Femur (tissue), 1 donor: ENCODE measurements around the gene IFNGR2.
A peak's percentile ranks its signal among the peaks of the same experiment; 100 is the strongest.
"Not testable (repeated sequence)": the region's sequence is repeated elsewhere in the genome, so short reads cannot be mapped to it uniquely, and the experiment has no call there.

Experiments used
- DNase-seq: peaks from one replicate; pipeline ENCODE4 v3.0.0-alpha.2; 2017

IFNGR2 gene

DNA sequence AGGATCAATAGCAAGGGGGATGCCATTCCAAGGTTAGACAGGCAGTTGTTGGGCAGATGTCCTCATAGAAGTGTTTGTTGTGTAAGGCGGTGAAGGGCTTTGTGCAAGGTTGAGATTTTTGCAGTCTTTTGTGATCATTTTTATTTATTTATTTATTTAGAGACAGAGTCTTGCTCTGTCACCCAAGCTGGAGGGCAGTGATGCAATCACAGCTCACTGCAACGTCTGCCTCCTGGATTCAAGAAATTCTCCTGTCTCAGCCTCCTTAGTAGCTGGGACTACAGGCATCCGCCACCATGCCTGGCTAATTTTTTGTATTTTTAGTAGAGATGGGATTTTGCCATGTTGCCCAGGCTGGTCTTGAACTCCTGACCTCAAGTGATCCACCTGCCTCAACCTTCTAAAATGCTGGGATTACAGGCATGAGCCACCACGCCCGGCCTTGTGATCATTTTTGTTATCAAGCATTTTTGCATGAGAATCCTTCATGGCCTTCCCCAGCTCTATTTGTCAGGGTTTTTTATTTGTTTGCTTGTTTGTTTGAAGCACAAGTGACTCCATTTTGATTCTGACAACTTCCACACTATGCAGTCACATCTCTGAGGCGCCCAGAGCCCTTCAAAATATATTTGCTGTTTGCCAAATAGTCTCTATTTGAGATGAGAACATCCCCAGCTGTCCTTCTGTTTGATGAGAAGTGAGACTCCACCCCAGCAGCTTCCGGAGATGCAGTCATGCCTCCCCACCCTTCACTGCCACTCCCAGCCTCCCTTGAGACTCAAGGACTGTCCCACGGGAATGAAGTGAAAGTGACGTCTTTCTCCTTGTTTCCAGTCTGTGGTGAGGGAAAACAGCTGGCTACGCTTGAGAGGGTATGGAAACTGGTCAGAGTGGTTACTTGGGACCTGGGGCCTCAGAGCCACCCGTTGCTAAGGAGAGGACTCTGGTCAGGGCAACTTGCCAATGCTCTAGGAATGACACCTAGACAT, 38.6 kb downstream of the IFNGR2 start:
- DNase-seq = peak; percentile 71

DNA sequence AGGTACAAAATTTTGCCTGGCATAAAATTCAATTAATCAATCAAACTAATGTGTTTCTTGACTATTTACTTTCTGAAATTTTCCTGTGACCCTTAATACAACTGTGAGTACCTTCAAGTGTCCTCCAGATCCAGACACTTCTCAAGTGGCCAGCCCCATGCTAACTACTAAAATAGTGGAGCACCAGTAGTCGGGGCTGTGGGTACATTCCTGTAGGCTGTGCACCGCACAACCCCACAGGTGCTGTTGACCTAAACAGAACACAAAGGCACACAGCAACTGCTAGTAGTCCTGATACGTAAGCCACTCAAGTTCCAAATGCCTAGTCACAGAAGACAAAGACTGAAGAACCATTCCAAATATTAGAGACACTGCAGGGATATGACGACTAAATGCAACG, 40.0 kb downstream of the IFNGR2 start:
- no peak for DNase-seq

DNA sequence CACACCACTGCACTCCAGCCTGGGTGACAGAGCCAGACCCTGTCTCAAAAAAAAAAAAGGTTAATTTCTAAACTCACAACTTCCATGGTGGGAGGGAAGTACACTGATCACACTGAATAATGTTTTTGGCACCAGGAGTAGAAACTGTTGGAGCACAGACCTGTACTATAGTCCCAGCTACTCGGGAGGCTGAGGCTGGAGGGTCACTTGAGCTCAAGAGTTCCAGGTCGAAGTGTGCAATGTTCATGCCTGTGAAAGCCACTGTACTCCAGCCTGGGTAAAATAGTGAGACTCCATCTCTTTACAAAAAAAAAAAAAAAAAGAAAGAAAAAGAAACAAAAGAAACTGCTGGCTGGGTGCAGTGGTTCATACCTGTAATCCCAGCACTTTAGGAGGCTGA, 41.3 kb downstream of the IFNGR2 start:
- no peak for DNase-seq

DNA sequence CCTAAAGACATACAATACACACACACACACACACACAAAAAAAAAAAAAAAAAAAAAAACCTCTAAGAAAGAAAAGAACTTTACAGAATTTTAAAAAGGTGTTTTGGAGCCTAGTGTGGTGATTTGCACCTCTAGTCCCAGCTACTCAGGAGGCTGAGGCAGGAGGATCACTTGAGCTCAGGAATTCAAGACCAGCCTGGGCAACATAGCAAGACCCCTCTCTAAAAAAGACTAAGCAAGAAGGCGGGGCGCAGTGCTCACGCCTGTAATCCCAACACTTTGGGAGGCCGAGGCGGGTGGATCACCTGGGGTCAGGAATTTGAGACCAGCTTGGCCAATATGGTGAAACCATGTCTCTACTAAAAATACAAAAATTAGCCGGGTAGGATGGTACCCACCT, 43.4 kb downstream of the IFNGR2 start:
- DNase-seq = not testable (repeated sequence)

DNA sequence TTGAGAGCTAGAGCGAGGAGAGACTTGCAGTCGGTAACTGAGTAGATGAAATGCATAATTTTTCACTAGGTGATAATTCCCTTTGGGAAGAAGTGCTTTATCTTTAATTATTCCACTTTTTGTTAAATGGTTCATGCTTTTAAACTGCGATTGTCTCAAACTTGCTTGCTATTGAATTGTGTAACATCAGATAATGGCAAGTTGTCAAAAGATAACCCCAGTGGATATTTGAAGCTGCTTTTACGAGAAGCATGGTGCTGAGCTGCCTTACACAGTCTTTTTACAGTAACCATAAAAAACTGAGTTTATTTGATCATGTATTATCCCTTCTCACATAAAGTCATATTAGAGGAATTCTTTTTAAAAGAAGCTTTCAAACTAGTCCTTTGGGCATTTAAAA, 46.4 kb downstream of the IFNGR2 start:
- no peak for DNase-seq

DNA sequence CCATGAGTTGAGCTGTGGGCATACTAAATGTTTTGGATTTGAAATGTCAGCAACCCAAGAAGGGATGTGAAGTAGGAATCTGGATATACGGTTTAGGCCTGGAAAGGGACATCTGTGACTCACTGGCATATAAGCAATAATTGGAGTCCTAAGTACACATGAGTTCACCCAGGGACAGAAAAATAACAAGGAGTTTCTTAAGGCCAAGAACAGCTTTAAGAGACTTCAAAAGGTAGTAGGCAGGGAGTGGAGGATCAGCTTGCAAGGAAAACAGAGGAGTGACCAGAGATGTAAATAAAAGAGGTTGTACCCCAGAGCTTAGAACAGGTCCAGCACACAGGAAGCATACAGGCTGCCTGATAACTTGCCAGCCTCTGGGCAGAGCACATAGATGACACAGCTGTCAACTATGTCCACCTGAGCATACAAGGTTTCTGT, 48.4 kb downstream of the IFNGR2 start:
- DNase-seq = no peak

DNA sequence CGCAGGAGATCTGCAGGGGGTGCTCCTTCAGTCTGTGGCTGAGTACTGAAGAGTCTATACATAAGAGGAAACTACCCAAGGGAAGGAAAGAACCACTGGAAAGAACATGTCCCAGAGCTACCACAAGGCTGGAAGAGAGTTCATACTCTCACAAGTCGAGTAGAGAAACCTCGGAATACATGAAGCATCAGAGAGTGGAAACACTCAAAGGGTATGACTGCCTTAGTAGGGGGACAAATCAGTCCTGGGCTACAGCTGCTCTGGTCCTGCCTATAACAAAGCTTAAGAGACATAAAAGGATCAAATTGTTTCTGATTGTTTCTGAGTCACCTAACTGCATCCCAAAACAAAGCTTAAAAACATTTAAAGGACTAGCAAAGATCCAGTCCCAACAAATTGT, 49.1 kb downstream of the IFNGR2 start:
- no peak for DNase-seq

DNA sequence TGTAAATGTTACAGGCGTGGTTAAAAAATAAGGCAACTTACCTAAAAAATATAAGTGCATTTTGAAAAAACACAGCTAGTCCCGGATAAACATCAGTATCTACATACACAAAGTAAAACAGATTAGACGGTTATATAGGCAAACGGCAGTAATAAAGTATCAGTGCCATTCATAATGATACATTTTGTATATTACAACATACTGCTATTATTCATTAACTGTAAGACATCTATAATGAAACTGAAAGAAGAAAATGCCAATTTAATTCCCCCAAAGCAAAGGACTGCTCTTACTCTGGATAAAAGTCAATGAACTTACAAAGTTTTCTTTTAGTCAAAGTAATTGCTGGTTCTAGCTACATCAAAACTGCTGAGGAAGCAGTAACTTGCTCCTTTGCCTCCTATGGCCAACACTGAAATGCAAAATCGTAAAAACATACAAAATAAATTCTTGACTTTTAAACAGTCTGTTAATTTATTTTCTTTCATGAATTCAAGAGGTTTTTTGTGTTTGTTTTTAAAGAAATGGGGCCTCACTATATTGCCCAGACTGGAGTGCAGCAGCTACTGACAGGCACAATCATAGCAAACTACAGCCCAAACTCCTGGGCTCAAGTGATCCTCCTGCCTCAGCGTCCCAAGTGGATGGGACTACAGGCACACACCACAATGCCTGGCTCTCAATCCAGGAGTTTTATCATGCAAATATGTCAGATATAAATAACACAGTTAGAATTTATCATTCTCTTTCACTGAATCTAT, 52.7 kb downstream of the IFNGR2 start:
- no peak for DNase-seq

DNA sequence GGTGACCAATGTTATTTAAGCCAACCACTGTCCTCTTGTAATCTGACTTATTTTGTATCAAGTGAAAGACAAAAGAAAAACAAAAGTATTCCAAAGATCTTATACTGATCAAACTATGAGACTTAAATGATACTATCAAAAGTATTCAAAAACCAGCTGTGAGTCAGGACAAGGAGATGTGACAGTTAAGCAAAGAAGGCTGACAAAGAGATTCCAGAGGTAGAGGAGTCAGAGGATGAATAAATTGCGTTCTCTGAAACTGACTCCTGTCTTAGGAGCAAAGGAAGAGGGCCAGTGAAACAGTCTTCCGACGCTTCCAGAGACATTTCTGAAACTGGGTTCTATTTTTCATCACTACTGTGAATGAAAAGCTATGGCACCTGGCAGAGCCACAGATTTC, 55.6 kb downstream of the IFNGR2 start:
- DNase-seq = no peak

DNA sequence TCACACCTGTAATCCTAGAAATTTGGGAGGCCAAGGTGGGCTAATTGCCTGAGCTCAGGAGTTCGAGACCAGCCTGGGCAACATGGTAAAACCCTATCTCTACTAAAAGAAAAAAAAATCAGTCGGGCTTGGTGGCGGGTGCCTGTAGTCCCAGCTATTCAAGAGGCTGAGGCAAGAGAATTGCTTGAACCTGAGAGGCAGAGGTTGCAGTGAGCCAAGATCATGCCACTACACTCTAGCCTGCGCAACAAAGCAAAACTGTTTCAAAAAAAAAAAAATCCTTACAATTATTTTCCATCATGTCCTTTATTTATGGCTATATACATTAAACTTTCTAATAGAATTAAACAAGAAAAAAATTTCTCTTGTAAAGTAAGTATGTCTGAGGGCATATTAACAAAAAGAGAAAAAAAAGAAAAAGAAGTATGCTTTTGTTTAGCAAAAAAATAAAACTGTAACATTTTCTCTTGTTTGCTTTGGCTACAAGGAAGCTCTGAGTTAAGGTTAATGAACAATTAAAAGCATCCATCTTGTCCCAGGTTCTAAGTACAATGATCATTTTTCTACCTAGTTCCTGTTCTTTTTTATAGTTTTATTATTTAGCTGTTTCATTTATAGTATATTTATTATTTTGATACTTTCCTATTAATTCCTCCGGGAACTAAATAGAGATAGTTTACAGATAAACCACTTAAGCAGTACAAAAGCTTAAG, 58.5 kb downstream of the IFNGR2 start:
- no peak for DNase-seq

DNA sequence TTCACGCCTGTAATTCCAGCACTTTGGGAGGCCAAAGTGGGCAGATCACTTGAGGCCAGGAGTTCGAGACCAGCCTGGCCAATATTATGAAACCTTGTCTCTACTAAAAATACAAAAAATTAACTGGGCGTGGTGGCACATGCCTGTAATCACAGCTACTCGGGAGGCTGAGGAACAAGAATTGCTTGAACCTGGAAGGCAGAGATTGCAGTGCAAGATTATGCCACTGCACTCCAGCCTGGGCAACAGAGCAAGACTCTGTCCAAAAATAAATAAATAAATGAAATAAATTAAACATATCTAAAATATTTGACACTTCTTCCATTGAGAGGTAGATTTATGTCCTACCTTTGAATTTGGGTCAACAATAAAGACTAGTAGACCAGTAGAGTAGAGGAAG, 66.0 kb downstream of the IFNGR2 start:
- not testable (repeated sequence) for DNase-seq

DNA sequence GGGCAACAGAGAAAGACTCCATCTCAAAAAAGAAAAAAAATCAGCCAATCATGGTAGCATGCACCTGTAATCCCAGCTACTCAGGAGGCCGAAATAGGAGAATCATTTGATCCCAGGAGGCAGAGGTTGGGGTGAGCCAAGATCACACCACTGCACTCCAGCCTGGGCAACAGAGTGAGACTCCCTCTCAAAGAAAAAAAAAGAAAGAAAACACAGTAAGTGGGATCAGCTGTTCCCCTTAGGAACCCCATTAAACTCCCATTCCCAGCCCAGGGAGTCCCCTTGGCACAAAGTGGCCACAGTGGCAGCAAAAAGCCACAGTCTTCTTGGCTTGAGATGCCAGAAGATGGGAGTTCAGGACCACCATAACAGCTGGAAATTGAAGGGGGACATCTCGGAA, 67.5 kb downstream of the IFNGR2 start:
- no peak for DNase-seq

DNA sequence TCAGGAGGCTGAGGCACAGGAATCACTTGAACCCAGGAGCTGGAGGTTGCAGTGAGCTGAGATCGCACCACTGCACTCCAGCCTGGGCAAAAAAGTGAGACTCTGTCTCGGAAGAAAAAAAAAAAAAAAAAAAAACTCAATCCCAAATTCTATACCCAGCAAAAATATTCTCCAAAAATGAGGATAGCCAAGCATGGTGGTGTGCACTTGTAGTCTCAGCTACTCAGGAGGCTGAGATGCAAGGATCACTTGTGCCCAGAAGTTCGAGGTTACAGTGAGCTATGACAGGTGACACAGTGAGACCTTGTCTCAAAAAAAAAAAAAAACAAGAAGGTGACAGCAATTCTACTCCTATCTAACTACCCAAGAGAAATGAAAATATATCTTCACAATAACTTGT, 70.1 kb downstream of the IFNGR2 start:
- no peak for DNase-seq

DNA sequence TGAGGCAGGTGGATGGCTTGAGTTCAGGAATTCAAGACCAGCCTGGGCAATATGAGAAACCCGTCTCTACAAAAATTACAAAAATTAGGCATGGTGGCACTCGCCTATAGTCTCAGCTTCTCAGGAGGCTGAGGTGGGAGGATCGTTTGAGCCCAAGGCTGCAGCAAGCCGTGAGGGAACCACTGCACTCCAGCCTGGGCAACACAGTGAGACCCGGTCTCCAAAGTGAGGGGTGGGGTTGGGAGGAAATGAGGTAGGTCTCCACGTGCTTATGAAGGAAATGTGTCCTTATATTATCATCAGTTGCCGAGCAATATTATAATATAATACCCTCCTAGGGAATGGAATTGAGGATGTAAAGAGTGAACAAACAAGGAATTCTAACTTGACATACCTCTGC, 73.9 kb downstream of the IFNGR2 start:
- DNase-seq = no peak

DNA sequence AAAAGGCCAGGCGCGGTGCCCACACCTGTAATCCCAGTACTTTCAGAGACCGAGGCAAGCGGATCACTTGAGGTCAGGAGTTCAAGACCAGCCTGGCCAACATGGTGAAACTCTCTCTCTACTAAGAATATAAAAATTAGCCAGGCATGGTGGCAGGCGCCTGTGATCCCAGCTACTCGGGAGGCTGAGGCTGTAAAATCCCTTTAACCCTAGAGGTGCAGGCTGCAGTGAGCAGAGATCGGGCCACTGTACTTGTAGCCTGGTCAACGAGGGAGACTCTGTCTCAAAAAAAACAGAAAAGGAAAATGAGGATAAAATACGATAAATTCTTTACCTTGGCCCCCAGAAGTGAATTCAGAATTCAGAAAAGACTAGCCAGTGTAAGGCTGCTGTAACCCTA, 75.0 kb downstream of the IFNGR2 start:
- DNase-seq = no peak

DNA sequence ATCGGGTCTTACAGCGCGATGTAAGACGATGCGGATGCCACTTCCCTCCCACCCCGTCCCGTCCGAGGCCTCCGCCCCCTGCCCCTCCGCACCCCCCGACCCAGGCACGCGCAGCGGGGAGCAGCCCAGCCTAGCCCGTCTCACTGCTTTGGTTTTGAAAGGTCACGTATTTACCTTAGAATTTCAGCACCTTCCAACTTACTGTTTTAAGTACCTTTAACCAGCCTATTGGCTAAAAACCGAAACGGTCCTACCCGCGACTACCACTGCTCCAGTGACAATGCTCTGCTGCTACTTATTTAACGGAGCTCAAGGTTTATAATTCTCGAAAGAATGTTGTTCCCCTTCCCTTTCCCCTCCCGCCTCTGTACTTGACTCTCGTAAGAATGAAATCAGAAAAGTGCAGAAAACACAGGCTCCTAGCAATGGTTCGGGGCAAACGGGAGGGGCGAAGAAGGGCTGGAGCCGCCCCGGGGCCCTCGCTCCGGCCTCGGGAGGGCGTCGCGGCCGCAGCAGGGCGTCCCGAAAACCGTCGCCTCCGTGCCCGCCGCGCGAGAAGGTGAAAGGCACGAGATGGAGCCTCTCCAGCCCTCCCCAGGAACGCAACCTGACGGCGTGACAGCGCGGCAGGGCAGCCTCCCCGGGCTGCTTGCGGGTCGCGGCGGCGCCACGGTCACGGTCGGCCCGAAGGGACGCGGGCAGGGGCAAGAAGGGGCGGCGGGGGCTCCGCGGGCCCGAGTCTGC, 75.9 kb downstream of the IFNGR2 start:
- peak; percentile 49 for DNase-seq

DNA sequence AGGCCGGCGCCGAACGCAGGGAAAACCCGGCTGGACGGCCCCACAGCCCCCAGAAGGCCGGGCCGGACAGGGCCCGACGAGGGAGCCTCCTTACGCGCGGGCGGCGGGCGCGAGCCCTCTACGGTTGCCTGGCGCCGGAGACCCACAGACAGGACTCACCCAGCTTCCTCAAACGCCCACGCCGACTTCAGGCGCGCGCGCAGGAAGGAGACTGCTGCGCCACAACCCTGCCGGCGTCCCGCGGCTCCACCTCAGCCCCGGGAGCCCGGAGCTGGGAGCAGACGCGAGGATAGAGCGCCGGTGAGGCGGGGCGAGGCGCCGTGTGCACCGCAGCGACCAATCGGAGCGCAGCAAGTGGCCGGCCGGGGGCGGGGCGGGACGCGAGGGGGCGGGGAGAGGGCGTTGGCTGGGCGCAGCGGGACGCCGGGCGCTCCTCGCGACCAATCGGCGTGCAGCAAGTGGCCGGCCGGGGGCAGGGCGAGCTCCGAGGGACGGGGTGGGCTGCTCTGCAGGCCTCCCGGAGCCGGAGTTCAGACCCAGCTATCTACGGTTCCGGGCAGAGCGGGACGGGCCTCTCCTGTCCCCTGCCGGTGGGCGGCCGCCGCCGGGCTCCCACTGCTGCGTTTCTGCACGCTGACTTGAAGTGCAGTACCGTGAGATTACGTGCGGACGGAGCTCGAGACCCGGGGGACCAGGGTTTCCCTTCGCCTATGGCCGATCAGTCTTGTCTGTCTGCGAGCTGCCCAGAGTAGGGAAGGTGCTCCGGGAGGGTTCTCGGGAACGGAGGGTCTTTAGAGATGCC, 76.7 kb downstream of the IFNGR2 start, which contains the start of gene TMEM50B:
TSS of gene TMEM50B (minus strand) at position 296 of the 802 bp plus-strand sequence. CDS start 11,089 bp downstream, outside the sequence.
- peak; percentile 99 for DNase-seq

DNA sequence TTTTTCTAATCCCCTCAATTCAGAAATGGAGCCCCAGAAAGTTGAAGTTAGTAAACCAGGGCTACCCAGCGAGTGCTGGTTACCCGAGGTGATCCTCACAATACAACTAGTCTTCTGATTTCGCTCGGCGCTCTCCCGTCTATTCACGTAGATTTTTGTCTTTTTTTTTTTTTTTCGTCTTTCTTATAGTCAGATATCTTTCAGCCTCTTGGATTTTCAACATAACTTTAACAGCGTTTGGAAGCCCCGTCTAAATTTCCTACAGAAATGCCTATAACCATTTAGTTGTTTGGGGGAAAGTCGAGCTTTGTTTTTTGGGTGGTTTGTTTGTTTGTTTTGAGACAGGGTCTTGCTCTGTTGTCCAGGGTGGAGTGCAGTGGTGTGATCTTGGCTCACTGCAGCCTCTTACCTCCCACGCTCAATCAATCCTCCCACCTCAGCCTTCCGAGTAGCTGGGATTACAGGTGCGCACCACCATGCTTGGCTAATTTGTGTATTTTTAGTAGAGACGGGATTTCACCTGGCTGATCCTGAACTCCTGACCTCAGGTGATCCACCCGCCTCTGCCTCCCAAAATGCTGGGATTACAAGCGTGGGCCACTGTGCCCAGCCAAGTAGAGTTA, 77.4 kb downstream of the IFNGR2 start:
- no peak for DNase-seq

DNA sequence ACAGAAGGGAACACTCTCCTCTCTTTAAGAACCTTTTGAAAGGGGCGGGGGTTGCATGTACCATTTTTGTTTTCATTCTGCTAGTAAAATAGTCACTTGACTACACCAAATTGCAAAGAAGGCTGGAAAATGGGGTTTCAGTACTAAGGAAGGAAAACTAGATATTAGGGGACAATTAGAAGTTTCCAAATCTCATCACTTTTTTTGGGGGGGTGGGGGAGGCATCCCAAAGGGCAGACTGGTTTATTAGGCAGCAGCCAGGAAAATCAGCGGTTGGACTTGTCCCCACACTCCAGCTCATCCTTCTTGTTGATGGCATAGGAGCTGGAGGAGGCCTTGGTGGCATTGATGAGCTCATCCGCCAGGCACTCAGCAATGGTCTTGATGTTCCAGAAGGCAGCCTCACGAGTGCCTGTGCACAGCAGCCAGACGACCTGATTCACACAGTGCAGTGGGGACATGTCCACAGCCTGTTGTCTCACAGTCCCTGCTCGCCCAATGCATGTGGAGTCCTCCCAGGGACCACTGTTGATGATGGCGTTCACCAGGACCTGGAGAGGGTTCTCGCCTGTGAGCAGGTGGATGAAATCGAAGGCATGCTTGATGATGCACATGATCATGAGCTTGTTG, 78.2 kb downstream of the IFNGR2 start:
- DNase-seq = no peak
